GM19463 (cell line): ENCODE measurements around the gene ATG4A.

ENCODE experiments used
- ATAC-seq: cut with Tn5 transposase; IDR thresholded peaks from one replicate; pipeline ENCODE4 v1.9.1; 2021; ENCODE audit warnings: mild to moderate bottlenecking, moderate library complexity; ENCODE audit not compliant: unreplicated experiment

ATG4A gene

DNA sequence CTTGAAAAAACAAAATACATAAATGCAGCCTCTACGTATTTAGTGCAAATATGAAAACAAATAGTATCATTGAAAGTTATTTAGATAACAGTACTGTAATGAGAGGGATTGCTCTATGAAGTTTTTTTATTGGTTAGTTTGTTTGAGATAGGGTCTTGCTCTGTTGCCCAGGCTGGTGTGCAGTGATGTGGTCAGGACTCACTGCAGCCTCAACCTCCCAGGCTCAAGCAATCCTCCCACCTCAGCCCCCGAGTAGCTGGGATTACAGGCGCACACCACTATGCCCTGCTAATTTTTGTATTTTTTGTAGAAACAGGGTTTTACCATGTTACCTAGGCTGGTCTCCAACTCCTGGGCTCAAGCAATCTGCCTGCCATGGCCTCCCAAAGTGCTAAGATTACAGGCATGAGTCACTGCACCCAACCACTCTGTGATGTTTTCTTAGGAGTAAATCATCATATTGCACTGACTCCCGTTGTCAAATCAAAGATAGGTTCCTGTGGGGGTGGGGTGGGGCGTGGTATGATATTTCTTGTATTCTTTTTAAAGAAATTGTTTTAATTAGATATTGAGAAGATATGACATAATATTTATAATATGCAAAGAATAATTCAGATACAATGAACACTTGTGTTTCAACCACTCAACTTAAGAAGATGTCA lies 75.8 kb downstream of the ATG4A start:
- no peak for ATAC-seq

DNA sequence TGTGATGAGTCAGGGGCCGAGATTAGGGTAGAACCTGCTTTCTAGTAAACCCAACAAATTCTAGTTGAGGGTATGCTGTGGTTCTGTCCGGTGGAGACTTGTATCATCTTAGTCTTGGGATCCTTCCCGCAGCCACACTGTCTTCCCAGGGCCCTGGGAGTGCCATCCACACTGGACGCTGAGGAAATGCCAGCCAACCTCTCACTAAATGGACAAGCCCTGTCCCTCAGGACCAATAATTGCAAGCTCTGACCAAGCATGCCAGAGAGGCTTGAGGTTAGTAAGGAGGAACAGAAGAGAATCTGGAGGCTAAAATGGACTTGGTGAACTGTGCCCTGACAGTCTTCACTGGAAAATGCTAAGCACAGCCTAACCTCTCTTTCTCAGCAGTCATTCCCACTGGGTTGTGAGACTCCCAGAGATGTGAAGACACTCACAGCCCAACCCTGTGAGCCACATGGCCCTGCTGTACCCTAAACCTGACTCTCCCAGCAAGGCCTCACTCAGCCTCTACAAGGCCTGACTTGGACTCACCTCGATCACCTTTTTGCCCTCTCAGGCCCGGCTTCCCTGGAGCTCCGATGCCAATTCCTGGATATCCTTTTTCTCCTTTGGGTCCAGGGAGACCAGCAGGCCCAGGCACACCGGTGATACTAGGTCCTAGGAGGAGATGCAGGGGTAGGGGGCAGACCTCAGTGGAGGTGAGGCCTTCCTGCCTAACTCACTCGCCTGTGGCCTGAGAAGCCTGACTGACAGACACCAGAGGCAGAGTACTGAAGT lies 77.6 kb downstream of the ATG4A start:
- ATAC-seq: no peak

DNA sequence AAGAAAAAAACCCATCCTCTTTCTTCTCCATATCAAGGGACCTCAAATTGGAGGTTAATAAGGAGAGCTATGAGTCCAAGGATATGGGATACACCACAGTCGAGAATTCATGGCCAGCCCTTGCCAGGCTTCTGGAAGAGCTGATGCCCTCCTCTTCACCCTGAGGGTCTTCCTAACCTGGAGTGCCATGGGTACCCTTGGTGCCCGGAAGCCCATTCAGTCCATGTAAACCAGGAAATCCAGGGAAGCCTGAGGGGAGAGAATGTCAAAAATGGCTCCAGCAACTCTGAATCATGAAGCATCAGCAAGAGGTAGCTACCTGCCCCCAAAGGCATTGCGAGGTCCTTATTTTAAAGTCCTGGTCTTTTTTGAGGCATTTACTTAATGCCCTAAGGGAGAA lies 78.2 kb downstream of the ATG4A start:
- ATAC-seq: no peak

DNA sequence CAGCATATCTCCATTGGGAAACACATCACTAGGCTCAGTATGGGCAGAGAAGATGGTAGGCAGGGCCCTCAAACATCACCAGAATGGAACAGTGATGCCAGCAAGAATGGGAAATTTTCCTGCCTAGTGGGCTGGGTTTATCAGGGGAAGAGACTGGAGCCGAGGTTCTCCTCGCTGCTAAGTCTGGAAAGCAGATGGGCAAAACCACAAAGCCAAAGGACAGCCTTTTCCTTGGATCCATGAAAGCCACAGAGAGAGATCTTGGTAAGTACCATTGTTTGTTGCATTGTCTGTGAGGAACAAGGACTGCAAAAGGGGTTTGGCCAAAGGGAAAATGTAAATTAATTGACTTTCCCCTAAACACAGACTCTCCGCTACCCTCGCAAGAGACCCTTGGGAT lies 80.1 kb downstream of the ATG4A start:
- no peak for ATAC-seq

- ATAC-seq: no peak
These were observed 82.3 kb downstream of the ATG4A start for GRCh38 chrX:108173874-108174273.

- ATAC-seq: no peak
These were observed 86.0 kb downstream of the ATG4A start for GRCh38 chrX:108177351-108178142.

- no peak for ATAC-seq
These were observed 86.5 kb downstream of the ATG4A start for GRCh38 chrX:108178143-108178498.

DNA sequence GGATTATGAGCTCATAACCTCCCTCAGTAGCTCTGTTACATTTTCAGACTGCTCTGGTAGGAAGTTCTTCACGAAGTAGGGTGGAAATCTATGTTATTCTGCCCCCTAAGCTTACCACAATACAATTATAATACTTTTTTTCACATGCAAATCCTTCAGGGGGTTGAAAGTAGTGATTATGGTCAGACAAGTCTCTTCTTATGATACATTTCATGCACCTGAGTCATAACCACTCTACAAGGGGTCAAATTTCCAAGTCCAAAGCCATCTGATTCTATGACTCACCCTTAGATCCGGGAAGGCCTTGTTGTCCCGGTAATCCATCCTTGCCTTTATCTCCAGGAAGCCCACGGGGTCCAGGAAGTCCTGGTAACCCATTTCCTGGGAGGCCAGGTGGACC lies 95.2 kb downstream of the ATG4A start:
- no peak for ATAC-seq

GRCh38 chrX:108198420-108198819 lies 106.8 kb downstream of the ATG4A start:
- no peak for ATAC-seq

DNA sequence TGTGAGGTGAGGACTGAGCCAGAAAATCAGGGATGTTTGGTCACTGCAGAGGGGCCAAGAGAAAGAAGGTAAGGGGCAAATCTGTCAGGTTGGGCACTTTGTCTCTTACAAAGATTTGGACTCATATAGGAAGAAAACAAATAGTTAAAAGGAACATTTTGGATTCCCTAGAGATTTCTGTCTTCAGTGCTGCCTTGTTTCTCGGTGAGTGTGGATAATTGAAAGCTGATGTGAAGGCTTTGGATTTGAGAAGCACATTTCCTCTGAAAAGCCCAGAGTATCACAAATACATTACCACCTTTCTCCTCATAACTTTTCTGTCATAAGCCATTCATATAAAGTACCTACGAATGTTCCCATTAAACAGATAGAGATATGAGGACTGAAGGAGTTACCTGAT lies 107.5 kb downstream of the ATG4A start:
- no peak for ATAC-seq

DNA sequence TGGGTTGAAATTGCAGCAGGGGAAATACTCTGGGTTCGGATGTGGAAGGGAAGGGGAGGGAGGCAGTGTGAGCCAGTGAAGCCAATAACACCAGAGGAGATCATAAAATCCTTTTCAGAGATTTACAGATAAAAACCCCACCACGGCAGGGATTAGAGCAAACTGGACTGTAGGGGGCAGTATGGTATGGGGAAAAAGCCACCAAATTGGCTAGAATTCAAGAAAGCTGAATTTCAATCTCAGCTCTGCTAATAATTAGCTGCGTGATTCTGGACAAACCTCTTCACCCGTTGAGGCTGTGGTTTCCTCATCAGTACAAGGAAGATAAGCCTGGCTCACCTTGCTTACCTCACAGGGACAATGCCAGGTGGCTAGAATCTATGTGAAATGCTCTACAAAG lies 108.1 kb downstream of the ATG4A start:
- peak; percentile 66 for ATAC-seq

DNA sequence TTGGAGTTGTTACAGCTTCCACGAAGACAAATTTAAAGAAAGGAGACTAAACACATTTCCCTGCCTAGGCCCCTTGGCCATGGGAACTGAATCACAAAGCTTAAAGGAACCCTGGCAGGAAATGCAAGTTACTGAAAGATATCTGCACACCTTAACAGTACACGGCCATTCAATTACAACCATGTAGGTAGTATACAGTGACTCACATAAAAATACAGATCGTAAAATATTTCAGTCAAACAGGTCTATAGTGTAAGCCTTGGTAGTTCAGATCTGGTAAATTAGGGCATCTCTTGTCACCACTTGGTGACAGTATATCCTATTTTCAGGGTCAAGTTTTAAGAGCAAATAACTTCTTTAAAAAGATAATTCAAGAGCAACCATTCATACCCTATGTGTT lies 112.0 kb downstream of the ATG4A start:
- no peak for ATAC-seq
